HG03045 (cell line): ENCODE results near the gene A2M.

Source experiments
- ATAC-seq: cut with Tn5 transposase; IDR thresholded peaks from one replicate; pipeline ENCODE4 v1.9.1; 2021; ENCODE audit warnings: mild to moderate bottlenecking, moderate library complexity; ENCODE audit not compliant: unreplicated experiment

A2M gene

DNA sequence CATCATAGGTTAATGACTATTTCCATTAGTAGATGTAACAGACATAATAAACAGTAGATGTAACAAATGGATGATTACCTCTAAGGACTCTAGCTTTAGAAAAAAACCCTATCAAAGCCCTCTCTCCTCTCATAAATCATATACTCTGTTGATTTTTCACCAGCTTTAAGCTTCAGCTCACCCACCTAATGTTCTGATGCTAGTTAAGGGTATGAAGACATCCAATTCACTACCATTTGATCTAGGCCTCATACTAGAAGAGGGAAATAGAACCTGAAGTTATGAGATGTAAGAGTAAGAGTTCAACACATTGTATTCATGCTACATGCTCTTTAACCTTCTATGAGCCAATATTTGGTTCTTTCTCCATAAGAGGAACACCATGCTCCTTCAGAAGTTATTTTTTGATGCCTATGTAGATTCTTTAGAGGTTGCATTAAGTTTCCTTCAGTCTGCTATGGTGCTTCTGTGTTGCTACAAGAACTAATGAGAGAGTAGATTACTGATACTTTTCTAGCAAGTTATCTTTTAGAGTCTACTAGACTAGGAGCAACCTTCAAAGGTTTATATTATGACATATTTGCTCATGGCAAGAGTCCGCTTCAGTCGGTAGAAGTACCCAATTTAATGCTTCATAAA lies 16.0 kb downstream of the A2M start:
- no peak for ATAC-seq

DNA sequence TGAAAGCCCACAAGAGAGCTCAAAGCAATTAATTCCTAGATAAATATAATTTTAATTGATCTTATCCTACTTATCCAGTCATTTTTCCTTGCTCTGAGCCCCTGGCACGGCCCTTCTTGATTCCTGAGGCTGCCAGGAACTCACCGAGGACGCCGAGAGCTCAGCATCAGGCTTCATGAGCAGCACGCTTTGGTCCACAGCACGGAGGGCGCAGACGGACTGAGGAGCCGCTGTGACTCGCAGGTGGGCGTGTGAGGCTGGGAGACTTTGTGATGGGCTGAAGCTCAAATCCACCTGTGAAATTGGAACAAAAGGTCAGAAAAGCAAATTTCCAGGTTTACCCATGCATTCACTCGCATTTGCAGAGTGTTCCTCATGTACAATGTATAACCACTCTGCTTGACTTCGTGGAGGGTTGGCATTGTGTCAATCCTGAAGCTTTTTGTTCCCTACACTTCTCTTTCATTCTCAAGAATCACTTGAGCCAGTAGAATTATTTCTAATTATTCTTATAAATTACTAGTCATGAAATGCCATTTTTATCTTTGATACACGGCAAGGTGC lies 17.2 kb downstream of the A2M start:
- no peak for ATAC-seq

DNA sequence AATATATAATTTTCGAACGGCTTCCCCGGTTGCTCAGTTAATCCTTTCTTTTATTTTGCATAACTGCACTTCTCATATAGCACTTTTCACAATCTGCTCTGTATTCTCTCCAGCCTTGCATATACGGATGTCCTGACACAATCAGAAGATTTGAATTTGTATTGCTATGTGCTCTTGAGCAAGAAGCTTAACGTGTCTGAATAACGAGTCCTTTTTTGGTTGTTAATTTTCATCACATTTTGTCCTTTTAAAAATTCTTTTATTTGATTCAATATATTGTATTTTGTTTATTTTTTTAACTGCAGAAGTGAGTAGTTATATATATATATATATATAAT lies 17.6 kb downstream of the A2M start:
- ATAC-seq: no peak

DNA sequence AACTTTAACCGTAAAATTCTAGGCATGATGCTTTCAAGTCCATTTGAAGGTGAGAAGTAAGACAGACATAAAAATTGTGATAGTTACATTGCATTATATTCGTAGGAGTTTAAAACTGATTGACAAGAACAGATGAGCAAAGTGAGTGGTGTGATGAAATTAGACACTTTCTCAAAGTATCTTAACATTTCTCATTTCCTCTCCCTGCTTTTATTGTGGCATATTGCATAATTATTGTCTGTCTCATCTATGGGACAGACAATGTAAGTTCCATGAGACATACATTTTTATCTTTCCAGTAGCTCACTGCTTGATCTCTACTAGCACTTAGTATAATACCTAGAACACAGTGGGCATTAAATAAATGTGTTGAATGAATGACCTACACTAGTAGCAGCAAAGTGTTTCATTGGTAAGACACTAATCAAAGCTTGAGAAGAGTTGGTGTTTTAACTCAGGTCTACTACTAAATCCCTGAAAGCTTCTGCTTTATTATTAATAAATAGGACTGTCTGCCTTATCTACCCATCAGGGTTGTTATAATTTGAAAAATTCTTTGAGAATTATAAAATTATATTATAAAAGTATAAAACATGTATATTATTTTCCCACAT lies 19.0 kb downstream of the A2M start:
- no peak for ATAC-seq

DNA sequence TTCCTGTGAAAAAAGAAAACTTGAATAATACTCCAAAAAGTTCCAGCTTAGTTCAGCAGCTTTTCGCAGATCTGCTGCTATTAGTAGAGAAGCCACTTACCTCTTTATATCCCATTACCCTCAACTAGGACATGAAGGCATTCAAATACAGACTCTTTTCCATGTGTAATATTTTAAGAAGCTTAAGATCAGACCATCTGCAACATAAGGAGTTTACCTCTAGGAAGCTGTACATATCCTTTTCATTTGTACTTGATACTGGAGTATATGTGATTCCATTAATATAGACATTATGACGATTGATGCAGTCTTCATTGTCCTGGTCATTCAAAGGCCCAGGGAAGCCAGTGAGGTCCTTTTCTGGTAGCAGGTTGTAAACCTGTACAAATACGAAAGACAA lies 20.4 kb downstream of the A2M start:
- no peak for ATAC-seq

DNA sequence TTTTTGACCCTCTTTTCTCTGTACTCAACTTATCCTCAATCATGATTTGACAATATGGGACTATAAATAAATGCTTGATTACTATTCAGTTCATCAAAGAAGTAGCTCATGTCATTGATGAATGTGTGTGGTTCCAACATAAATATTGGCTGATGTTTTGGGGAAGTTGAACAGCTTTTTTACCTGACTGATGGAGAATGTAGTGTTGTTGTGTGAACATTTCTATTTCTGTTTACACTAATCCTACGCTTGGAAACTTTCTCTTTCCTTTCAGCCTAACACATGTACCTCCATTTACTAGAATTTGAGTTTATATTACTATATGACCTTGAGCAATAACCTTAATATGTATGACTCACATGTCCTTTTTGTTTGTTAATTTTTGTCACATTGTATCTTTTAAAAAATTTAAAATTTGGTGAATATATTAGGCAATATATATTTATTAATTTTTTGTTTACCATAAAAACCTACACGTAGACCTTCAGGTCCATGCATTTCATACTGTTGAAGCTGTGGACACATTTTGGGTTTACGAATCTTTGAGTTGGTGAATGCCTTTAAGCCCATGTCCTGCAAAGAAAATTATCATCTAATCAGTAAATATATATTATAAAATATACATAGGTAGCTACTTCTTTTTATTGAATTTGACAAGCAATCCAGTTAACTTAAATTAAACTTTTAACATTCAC lies 21.1 kb downstream of the A2M start:
- ATAC-seq: no peak

DNA sequence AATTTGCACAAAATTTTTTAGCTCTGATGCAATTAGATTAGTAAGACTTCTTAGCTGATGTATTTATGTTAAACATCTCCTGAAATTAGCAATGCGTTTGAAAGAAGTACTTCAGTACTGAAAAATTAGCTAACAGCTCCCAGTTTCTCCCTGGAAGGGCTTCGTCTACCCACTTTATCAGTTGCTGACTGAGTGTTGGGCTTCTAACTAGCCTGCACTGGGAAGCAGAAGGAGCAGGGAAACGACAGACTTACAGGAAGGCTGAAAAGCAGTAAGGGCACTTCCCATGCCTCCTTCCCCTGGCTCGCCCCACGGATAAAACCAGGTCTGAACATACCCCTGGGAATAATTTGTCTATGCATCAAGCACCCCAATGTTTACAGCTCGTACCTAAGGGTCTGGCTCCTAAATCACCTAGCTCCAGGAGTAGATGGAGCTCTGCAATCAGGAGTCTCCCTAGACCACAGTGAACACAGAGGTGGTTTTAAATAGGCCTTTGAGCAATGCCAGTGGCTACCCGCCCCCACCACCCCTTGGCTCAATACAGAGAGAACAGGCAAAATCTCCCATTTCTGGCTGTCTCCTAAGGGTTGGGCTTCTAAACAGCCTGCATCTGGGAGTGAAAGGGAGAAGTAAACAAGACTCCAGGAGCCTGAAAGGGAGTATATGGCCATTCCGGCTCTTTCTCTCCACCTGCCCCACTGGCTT lies 23.7 kb downstream of the A2M start:
- ATAC-seq: no peak

DNA sequence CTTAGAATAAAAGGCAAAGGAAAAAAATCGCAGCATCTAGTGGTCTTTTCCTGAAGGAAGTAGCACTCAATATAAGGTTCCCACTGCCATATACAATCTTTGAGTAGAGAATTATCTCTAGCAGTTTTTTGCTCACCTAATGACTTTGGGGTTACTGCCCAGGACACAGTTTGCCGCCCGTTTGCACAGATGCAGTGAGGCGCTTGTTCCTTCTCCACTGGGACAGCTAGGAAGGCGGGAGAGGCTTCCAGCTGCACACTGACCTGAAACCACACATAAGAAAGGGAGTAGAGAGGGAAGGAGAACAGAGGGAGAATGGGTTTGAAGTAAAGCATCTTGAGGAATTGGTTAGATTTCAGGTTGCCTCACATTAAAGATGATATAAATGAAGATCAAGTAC lies 25.5 kb downstream of the A2M start:
- ATAC-seq: no peak

DNA sequence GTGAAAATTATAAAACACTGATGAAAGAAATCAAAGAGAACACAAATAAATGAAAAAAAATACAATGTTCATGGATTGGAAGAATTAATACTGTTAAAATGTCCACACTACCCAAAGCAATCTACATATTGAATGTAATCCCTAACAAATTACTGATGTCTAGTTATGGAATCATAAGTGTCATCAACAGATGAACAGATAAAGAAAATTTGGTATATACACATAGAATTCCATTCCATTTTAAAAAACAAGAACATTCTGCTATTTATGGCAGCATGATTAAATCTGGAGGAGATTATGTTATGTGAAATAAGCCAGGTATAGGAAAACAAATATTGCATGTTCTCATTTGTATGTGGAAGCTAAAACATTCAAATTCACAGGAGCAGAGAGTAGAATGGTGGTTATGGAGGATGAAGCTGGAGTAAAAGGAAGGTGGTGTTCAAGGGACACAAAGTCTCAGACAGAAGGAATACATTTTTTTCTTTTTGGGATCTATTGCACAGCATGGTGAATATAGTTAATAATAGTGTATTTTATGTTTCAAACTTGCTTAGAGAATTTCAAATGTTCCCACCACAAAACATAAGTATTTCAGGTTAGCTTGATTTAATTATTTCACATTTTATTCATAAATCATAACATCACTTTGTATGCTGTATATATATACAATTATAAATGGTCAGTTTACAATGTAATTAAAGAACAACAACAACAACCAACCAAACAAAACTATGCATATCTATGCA lies 28.5 kb downstream of the A2M start:
- ATAC-seq: no peak

DNA sequence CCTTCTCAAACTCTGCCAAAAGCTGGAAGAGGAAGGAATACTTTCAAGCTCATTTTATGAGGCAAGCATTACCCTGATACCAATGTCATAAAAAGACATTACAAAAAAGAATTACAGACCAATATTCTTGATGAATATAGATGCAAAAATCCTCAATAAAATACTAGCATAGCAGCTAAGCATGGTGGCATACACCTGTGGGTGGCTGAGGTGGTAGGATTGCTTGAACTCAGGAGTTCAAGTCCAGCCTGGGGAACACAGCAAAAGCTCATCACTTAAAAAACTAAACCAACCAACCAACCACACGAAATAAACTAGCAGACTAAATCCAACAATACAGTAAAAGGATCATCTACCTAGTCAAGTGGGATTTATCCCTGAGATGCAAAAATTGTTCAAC lies 29.6 kb downstream of the A2M start:
- ATAC-seq: no peak

DNA sequence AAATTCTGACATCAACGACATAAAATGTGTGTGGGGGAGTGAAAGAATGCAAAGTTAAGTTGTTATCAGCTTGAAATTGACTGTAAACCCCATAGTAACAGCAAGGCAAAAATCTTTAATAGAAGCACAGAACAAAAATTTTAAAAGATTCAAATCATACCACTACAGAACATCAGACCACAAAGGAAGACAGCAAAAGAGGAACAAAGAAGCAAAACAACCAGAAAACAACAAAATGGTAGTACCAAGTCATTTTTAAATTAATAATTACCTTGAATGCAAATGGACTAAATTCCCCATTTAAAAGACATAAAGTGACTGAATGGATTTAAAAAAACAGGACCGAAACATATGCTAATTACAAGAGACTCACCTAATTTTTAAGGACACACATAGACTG lies 31.3 kb downstream of the A2M start:
- ATAC-seq: no peak

DNA sequence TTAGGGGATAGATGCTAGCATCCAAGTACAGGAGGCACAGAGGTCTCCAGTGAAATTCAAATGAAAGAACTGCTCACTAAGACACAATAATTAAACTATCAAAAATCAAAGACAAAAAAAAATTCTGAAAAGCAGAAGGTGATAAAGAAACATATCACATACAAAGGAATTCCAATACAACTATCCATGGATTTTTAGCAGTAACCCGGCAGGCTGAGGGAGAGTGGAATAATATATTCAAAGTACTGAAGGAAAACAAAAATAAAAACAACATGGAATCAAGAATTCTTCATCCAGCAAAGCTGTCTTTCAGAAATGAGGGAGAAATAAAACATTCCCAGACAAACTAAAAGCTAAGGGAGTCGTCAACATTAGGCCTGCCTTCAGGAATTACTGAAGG lies 31.9 kb downstream of the A2M start:
- ATAC-seq: no peak

DNA sequence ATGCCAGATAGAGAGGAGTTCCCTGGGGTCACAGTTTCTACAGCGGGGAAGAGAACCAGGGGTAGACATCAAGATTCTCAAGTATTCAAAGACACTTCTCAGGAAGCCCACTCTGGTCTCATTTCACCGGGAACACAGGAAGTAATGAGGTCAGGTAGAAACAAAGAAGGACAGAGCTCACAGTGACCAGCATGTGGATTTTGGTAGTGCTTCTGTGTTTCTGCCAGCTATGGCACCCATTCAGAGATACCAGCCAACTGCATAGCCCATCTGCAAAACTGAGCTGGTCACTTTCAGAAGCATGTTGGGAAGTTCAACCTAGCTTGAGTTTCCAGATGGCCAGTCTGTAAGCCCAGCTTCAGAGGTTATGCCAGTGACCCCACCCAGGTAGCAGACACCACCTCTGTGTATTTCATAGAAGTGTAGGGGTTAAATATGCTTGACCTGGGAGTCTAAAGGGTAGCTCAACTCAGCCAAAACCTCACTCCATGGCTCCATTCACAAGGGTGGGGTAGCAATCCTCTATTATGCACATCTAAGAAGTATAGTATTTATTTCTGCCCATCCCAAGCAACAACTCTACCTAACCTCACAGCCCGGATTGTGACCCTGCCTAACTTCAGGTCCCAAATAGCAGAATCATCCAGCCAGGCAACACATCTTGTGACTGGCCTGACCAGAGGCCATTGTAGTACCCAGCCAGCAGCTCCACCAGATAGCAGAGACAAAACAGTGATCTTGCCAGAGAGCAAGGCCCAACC lies 33.9 kb downstream of the A2M start:
- ATAC-seq: no peak

DNA sequence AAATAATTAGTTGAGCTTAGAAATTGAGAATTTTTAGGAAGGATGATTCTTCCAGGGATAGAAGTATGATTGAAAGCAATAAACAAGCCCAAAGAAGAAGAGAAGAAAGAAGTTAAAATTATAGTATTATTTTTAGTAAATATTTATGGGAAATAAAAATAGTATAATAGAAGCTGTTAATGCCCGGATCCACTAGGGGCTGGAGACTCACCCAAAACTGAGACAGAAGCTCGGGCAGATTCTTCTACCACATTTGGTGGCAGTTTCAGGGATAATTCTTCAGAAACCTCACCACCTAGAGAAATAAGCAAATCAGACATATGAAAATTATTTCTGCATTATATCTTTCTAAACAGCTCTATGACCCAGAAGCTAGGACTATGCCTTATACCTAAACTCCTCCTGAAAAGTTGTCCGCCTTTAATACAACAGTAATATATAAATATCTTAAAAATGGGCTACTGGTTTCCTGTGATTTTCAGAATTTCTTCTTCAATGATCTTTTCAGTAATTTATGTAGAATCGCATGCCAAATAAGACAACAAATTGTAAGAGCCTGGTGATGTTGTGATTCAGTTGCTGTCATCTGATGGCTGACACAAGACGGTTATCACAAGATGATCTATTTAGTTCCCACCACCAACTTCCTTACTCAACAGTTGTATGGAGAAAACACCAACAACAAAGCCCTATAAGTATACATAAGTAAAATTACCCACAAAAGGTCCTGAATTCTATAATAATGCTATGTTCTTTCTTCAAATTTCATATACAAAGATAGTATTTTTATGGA lies 35.6 kb downstream of the A2M start:
- no peak for ATAC-seq

DNA sequence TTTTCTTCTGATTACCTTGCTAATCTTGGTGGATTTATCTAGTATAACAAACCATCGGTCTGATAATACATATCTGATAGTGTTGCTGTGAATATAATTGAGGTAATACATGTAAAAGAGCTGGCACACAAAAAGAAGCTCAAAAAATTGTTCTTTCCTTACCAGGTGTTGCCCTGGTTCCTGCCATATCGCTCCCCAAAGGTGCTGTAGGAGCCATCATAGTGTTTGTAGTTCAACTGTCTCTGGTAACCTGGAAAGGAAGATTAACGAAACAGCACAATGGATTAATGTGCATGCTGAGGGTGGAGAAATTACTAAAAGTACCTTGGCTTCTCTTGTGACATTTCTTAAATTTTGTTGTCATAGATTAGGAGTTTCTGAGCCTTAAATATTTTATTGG lies 36.6 kb downstream of the A2M start:
- no peak for ATAC-seq

DNA sequence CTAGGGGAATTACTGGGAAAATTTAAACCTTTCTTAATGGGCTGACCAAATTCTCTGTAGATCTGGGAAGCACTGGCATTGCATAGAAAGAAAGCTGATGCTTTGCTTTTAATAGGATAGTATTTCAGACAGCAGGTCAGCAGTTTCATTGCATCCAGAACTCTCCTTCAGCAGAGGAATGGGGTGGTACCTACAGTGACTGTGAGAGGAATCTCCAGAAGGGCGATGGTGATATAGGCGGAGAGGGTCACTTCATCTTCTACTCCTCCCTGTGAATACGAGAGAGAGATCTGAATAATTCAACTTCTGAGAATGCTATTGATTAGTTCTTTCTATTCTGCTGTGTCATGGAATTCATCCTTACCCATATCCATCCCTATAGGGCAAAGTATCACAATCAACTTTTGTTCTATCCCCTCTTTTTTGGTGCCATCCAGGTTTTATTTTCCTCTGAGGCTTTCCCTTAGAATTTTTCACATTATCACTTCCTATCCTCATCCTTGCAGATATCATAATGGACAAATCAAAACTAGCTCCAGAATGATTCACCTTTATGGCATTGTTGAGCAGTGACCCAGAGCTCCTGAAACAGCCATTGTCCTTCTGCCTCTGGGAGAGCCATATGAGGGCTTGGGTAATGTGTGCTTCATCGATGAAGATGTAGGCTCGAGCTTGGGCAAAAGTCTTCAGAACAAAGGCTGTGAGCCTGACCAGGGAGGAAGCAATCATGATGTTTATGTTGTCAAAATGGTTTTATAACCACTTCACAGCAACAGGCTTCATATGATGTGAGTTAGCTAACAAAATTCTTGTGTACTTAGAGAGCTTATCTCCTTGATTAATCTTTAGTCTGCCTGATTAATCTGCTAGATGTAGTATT lies 38.3 kb downstream of the A2M start:
- ATAC-seq: no peak

DNA sequence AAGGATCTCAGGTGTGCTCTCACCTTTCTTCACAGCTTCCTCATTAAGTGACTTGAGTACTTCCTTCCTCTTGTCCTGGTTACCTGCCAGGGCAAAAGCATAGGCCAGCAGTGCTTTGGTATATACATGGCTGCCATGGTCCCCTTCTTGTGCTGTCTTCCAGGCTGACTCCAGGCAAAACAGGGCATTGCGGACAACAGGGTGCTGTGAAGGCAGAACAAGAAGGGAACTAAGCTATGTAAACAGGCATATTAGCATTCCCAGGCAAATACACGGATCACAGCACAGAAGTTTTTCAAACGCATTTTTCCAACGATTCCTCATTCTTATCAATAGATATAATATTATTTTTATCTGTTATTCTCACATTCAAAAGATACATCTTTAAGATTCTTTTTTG lies 39.0 kb downstream of the A2M start:
- ATAC-seq: no peak

DNA sequence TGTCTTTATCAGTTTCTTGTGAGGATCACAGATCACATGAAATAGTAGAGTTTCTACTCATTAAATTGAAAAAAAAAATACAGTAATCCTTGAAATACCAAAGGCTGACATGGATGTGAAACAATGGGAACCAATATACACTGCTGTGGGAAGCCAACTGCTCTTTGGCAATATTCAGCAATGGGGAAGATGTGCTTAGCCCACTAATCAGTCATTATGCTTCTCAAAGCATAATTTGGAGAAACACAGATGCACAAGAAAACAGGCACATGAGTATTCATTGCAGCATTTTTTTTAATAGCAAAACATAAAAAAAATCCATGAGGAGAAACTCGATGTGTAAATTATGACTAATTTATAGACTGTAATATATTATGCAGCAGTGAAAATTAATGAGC lies 40.6 kb downstream of the A2M start:
- no peak for ATAC-seq
